ENCODE data around the gene TPRKB. TPM values are rescaled to one million over a fixed set of nuclear protein-coding genes. Genes with fewer than 3 reads are reported as not detected.
"Not testable (repeated sequence)": the region's sequence is repeated elsewhere in the genome, so short reads cannot be mapped to it uniquely, and the experiment has no call there.

Gene TPRKB
- 40.8 and 53.3 TPM in 2 replicates for total RNA-seq (2012; rRNA removed)

DNA sequence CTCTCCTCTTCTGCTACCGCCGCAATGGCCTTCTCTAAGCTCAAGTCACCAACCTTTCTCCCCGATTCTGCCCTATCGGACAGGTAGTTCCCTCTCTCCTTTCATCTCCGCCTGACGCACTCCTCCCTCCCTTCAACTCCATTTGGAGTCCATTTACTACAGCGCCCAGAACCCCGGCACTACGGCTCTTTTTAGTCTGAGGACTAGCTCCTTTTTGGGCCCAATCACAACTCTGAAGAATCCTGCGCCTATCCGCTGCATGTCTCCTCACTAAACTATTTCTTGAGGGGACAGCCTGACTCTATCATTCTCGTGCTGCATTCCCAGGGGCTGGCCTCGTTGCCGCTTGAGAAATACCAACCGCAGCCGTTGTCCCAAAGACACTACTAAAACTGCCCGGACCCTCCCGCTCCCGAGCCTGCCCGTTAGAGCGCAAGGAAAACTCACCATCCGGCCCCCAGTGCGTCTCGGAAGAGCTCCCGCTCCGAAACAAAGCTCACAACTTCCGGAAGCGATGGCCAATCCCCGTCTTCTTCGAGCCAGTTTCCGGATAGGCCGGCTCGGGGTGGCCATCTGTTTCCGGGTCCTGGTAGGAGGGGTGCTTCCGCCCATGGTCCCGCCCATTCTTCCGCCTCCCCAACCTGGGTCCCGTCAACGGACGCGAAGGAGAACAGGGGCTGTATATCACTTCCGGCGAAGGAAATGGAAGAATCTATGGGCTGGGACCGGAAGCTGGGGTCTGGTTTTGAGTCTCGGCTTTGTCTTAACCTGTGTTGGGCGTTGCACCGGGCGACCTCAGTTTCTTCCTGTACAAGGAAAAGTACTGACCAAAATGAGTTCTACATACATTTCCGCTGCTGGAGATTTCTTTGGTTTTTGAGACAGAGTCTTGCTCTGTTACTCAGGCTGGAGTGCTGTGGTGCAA is at the start of gene TPRKB:
Gene TPRKB, minus strand, starts transcription at position 491 of the 925 bp plus-strand sequence. CDS start 2,776 bp downstream, outside the sequence.
- Histone ChIP-seq H3K9ac (ENCODE audit: low read depth, low read length) (peak within 1 kb of the TSS; percentile 85), H3K4me3 (ENCODE audit: low read length) (peak within 1 kb of the TSS; percentile 86), H3K9me3 (replicated peaks; ENCODE audit: low read length) (no peaks in the 10 kb centered on the region), H3K36me3 (ENCODE audit: insufficient read depth, low read length) (peaks cover 19% of the 10 kb centered on the region), H3K27me3 (ENCODE audit: control insufficient read depth, insufficient read depth, low read length) (no peaks in the 10 kb centered on the region), H3K4me2 (ENCODE audit: low read length) (peak within 1 kb of the TSS; percentile 92), H3K4me1 (ENCODE audit: control insufficient read depth, insufficient read depth, low read length) (peaks cover 13% of the 10 kb centered on the region)

GRCh38 chr2:73783883-73784282 is 46.7 kb upstream of the TPRKB start, which contains the start of gene C2orf78:
Gene C2orf78 (plus strand): TSS chr2:73784183. CDS start chr2:73784310, 127 bp downstream.
- not testable (repeated sequence) for H3K36me3 ChIP-seq (ENCODE audit: insufficient read depth, low read length); H3K4me2 ChIP-seq (ENCODE audit: low read length); H3K9ac ChIP-seq (ENCODE audit: low read depth, low read length); H3K27me3 ChIP-seq (ENCODE audit: control insufficient read depth, insufficient read depth, low read length); H3K4me3 ChIP-seq (ENCODE audit: low read length); H3K9me3 ChIP-seq (replicated peaks; ENCODE audit: low read length); H3K4me1 ChIP-seq (ENCODE audit: control insufficient read depth, insufficient read depth, low read length)

DNA sequence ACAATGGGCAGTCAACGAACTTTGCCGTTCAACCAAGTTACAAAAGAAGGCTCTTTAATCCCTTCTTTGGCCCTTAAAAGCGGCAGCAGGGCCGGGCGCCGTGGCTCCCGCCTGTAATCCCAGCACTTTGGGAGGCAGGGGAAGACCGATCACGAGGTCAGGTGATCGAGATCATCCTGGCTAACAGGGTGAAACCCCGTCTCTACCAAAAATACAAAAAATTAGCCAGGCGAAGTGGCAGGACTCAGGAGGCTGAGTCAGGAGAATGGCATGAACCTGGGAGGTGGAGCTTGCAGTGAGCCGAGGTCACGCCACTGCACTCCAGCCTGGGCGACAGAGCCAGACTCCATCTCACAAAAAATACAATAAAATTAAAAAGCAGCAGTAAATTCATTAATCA is 46.3 kb upstream of the TPRKB start:
- not testable (repeated sequence) for H3K9me3 ChIP-seq (replicated peaks; ENCODE audit: low read length); H3K9ac ChIP-seq (ENCODE audit: low read depth, low read length); H3K4me1 ChIP-seq (ENCODE audit: control insufficient read depth, insufficient read depth, low read length); H3K27me3 ChIP-seq (ENCODE audit: control insufficient read depth, insufficient read depth, low read length); H3K4me3 ChIP-seq (ENCODE audit: low read length); H3K4me2 ChIP-seq (ENCODE audit: low read length); H3K36me3 ChIP-seq (ENCODE audit: insufficient read depth, low read length)

DNA sequence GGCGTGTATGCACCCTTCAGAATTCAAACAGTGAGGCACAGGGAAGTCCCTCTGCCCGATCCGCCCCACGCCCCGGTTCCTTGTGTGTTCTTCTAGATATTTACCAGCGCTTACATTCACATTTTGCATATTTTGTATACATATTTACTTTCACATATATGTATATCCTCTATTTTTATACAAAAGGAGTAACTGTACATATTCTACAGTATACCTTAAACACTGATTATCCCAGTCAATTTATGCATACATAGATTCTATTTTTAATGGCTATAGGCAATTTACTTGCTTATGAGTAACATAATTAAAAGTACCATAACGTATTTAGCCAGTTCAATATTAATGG is 43.1 kb upstream of the TPRKB start:
- no peaks in the 10 kb centered on the region for H3K9me3 ChIP-seq (replicated peaks; ENCODE audit: low read length)
- peaks cover 16% of the 10 kb centered on the region for H3K4me1 ChIP-seq (ENCODE audit: control insufficient read depth, insufficient read depth, low read length)
- H3K4me2 ChIP-seq (ENCODE audit: low read length), result peak overlapping the region; percentile 50
- no peaks in the 10 kb centered on the region for H3K27me3 ChIP-seq (ENCODE audit: control insufficient read depth, insufficient read depth, low read length)
- H3K36me3 ChIP-seq (ENCODE audit: insufficient read depth, low read length), result peaks cover 11% of the 10 kb centered on the region
- H3K4me3 ChIP-seq (ENCODE audit: low read length), result peak overlapping the region; percentile 91
- H3K9ac ChIP-seq (ENCODE audit: low read depth, low read length), result peak overlapping the region; percentile 96

GRCh38 chr2:73779467-73780236 is 42.5 kb upstream of the TPRKB start, which contains the start of gene DUSP11:
Gene DUSP11 (minus strand): TSS chr2:73780103. CDS start chr2:73779974, 129 bp downstream.
- H3K4me2 ChIP-seq (ENCODE audit: low read length), result peak within 1 kb of the TSS; percentile 84
- H3K4me3 ChIP-seq (ENCODE audit: low read length), result peak within 1 kb of the TSS; percentile 91
- H3K36me3 ChIP-seq (ENCODE audit: insufficient read depth, low read length), result peaks cover 17% of the 10 kb centered on the region
- no peaks in the 10 kb centered on the region for H3K27me3 ChIP-seq (ENCODE audit: control insufficient read depth, insufficient read depth, low read length)
- H3K4me1 ChIP-seq (ENCODE audit: control insufficient read depth, insufficient read depth, low read length), result peaks cover 16% of the 10 kb centered on the region
- H3K9me3 ChIP-seq (replicated peaks; ENCODE audit: low read length), result no peaks in the 10 kb centered on the region
- peak within 1 kb of the TSS; percentile 96 for H3K9ac ChIP-seq (ENCODE audit: low read depth, low read length)

GRCh38 chr2:73778867-73779466 is 41.8 kb upstream of the TPRKB start:
- H3K36me3 ChIP-seq (ENCODE audit: insufficient read depth, low read length), result peaks cover 23% of the 10 kb centered on the region

GRCh38 chr2:73776869-73777519 is 39.8 kb upstream of the TPRKB start:
- H3K36me3 ChIP-seq (ENCODE audit: insufficient read depth, low read length), result peaks cover 43% of the 10 kb centered on the region

More at GRCh38 chr2:73778867-73779466, 41.8 kb upstream of the TPRKB start:
- H3K9ac ChIP-seq (ENCODE audit: low read depth, low read length), result peak overlapping the region; percentile 96
- H3K9me3 ChIP-seq (replicated peaks; ENCODE audit: low read length); H3K27me3 ChIP-seq (ENCODE audit: control insufficient read depth, insufficient read depth, low read length): not testable (repeated sequence)
- H3K4me2 ChIP-seq (ENCODE audit: low read length), result peak overlapping the region; percentile 84
- peaks cover 16% of the 10 kb centered on the region for H3K4me1 ChIP-seq (ENCODE audit: control insufficient read depth, insufficient read depth, low read length)
- H3K4me3 ChIP-seq (ENCODE audit: low read length), result peak overlapping the region; percentile 91

GRCh38 chr2:73776381-73776780 is 39.2 kb upstream of the TPRKB start:
- Histone ChIP-seq H3K36me3 (ENCODE audit: insufficient read depth, low read length) (peaks cover 44% of the 10 kb centered on the region), H3K9ac (ENCODE audit: low read depth, low read length) (no peak overlapping the region), H3K9me3 (replicated peaks; ENCODE audit: low read length) (no peaks in the 10 kb centered on the region), H3K4me1 (ENCODE audit: control insufficient read depth, insufficient read depth, low read length) (peaks cover 12% of the 10 kb centered on the region), H3K27me3 (ENCODE audit: control insufficient read depth, insufficient read depth, low read length) (no peaks in the 10 kb centered on the region), H3K4me3 (ENCODE audit: low read length) (no peak overlapping the region), H3K4me2 (ENCODE audit: low read length) (no peak overlapping the region)

More at GRCh38 chr2:73776869-73777519, 39.8 kb upstream of the TPRKB start:
- H3K4me2 ChIP-seq (ENCODE audit: low read length), result peak overlapping the region; percentile 13
- H3K4me1 ChIP-seq (ENCODE audit: control insufficient read depth, insufficient read depth, low read length), result peaks cover 12% of the 10 kb centered on the region
- H3K27me3 ChIP-seq (ENCODE audit: control insufficient read depth, insufficient read depth, low read length), result no peaks in the 10 kb centered on the region
- H3K9me3 ChIP-seq (replicated peaks; ENCODE audit: low read length), result no peaks in the 10 kb centered on the region
- peak overlapping the region; percentile 2 for H3K4me3 ChIP-seq (ENCODE audit: low read length)
- H3K9ac ChIP-seq (ENCODE audit: low read depth, low read length), result no peak overlapping the region

- Histone ChIP-seq H3K36me3 (ENCODE audit: insufficient read depth, low read length) (peaks cover 66% of the 10 kb centered on the region), H3K9me3 (replicated peaks; ENCODE audit: low read length) (no peaks in the 10 kb centered on the region), H3K4me1 (ENCODE audit: control insufficient read depth, insufficient read depth, low read length) (peaks cover 5% of the 10 kb centered on the region), H3K4me2 (ENCODE audit: low read length) (no peak overlapping the region), H3K4me3 (ENCODE audit: low read length) (no peak overlapping the region), H3K27me3 (ENCODE audit: control insufficient read depth, insufficient read depth, low read length) (no peaks in the 10 kb centered on the region), H3K9ac (ENCODE audit: low read depth, low read length) (no peak overlapping the region)
These were observed 35.7 kb upstream of the TPRKB start for GRCh38 chr2:73772819-73773218.

DNA sequence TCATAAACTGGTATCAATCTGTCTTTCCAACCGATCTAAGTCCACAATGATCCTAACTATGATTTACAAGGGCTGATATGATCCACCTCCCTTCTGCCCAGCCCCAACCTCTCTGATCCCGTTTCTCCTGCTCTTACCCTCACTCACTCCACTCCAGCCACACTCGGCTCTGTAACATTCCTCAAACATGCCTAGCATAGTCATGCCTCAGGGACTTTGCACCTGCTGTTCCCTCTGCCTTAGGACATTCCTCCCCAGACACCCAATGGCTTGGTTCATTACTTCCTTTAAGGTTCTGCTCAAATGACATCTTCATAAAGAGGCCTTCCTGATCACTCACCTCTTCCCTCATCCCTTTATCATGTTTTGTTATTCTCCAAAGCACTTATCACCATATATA is 33.6 kb upstream of the TPRKB start:
- peaks cover 70% of the 10 kb centered on the region for H3K36me3 ChIP-seq (ENCODE audit: insufficient read depth, low read length)
- H3K9ac ChIP-seq (ENCODE audit: low read depth, low read length), result no peak overlapping the region
- H3K4me3 ChIP-seq (ENCODE audit: low read length), result no peak overlapping the region
- no peak overlapping the region for H3K4me2 ChIP-seq (ENCODE audit: low read length)
- no peaks in the 10 kb centered on the region for H3K9me3 ChIP-seq (replicated peaks; ENCODE audit: low read length)
- H3K27me3 ChIP-seq (ENCODE audit: control insufficient read depth, insufficient read depth, low read length), result no peaks in the 10 kb centered on the region
- no peaks in the 10 kb centered on the region for H3K4me1 ChIP-seq (ENCODE audit: control insufficient read depth, insufficient read depth, low read length)

DNA sequence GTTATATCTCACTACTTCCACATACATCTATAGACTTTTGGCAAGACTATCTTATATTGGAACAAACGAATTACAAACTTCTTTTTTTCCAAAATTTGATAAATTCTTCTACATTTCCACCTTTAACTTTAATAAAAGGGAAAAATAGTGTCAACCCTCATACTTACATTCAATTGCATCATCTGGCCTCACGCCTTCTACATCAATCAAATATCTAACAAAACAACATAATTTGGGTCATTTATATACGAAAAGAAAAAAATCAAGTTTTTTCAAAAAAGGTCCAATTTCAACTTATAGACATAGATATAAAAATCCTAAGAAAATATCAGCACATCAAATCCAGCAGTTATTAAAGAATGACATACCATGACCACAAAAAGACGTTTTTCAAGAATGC is 29.8 kb upstream of the TPRKB start:
- no peaks in the 10 kb centered on the region for H3K4me1 ChIP-seq (ENCODE audit: control insufficient read depth, insufficient read depth, low read length)
- no peaks in the 10 kb centered on the region for H3K9me3 ChIP-seq (replicated peaks; ENCODE audit: low read length)
- H3K4me3 ChIP-seq (ENCODE audit: low read length), result no peak overlapping the region
- no peaks in the 10 kb centered on the region for H3K27me3 ChIP-seq (ENCODE audit: control insufficient read depth, insufficient read depth, low read length)
- no peak overlapping the region for H3K4me2 ChIP-seq (ENCODE audit: low read length)
- no peak overlapping the region for H3K9ac ChIP-seq (ENCODE audit: low read depth, low read length)
- H3K36me3 ChIP-seq (ENCODE audit: insufficient read depth, low read length), result peaks cover 66% of the 10 kb centered on the region
